HEK293 (cell line): ENCODE data around the gene ZNF773.

Experiments used
- CTCF ChIA-PET: fragments of 350-600 bp; formaldehyde crosslinking; extraction: SDS; loops from one replicate; lab custom pipeline; 2021; ENCODE audit warnings: antibody characterized with exemption; lab: Yijun Ruan, JAX
- POLR2A ChIA-PET: fragments of 300-600 bp; formaldehyde crosslinking; extraction: SDS; loops from one replicate; lab custom pipeline; 2020; ENCODE audit warnings: antibody characterized with exemption, inconsistent platforms; lab: Yijun Ruan, JAX
- H3K27ac ChIP-seq: fragments of 200-500 bp; sonication (Bioruptor generic); 2 replicates; pipeline ENCODE4 v1.5.1; 2014; ENCODE audit warnings: low read depth, low read length, control low read depth, inconsistent platforms; ENCODE audit errors: extremely low read depth
- H3K36me3 ChIP-seq, 2 experiments: fragments of 200-500 bp in 1 of 2; sonication (Bioruptor generic) in 1 of 2; 1 replicate in 1 of 2; 2 replicates in 1 of 2; pipeline ENCODE4 v1.5.1; 2014 to 2017; ENCODE audit warnings: inconsistent platforms in 2 of 2, low read length in 2 of 2; ENCODE audit not compliant: control insufficient read depth in 2 of 2, insufficient read depth in 1 of 2
- H3K4me1 ChIP-seq: fragments of 200-500 bp; sonication (Bioruptor generic); 2 replicates; pipeline ENCODE4 v1.5.1; 2014; ENCODE audit warnings: mild to moderate bottlenecking, low read length, inconsistent platforms; ENCODE audit not compliant: control insufficient read depth, insufficient read depth
- H3K4me3 ChIP-seq: 2 replicates; pipeline ENCODE4 v1.5.1; 2011; ENCODE audit warnings: low read depth, mild to moderate bottlenecking, control low read depth, low read length, moderate library complexity
- H3K9me3 ChIP-seq: fragments of 200-500 bp; sonication (Bioruptor generic); 2 replicates; pipeline ENCODE4 v1.5.1; 2014; ENCODE audit warnings: low read depth, low read length, inconsistent platforms; ENCODE audit not compliant: control insufficient read depth, insufficient read depth
- SETDB1 ChIP-seq: IDR thresholded peaks from one replicate; pipeline ENCODE4 v1.6.1; 2017; ENCODE audit warnings: mild to moderate bottlenecking, low read length, moderate library complexity, mixed read lengths; ENCODE audit not compliant: insufficient read length
- TRIM28 ChIP-seq: IDR thresholded peaks from 2 replicates; pipeline ENCODE4 v1.6.1; 2011; ENCODE audit warnings: low read length, control low read depth, borderline replicate concordance
- YY2 ChIP-seq: fragments of 450-650 bp; formaldehyde crosslinking; IDR thresholded peaks from 2 replicates; pipeline ENCODE4 v1.5.1; 2016; ENCODE audit warnings: missing biosample characterization, missing genetic modification characterization
- ZBTB10 ChIP-seq: fragments of 450-650 bp; formaldehyde crosslinking; IDR thresholded peaks from 2 replicates; pipeline ENCODE4 v1.5.1; 2016; ENCODE audit warnings: missing biosample characterization, missing genetic modification characterization
- ZBTB17 ChIP-seq: fragments of 450-650 bp; formaldehyde crosslinking; IDR thresholded peaks from 2 replicates; pipeline ENCODE4 v1.5.1; 2016; ENCODE audit warnings: missing biosample characterization, missing genetic modification characterization
- ZFP3 ChIP-seq: fragments of 450-650 bp; formaldehyde crosslinking; IDR thresholded peaks from 2 replicates; pipeline ENCODE4 v1.5.1; 2016; ENCODE audit warnings: low read depth, missing biosample characterization, missing genetic modification characterization
- ZNF155 ChIP-seq: fragments of 450-650 bp; formaldehyde crosslinking; IDR thresholded peaks from 2 replicates; pipeline ENCODE4 v1.5.1; 2016; ENCODE audit warnings: missing biosample characterization, missing genetic modification characterization
- ZNF248 ChIP-seq: fragments of 450-650 bp; formaldehyde crosslinking; IDR thresholded peaks from 2 replicates; pipeline ENCODE4 v1.5.1; 2017; ENCODE audit warnings: missing biosample characterization, missing genetic modification characterization
- ZNF394 ChIP-seq: fragments of 450-650 bp; formaldehyde crosslinking; IDR thresholded peaks from 2 replicates; pipeline ENCODE4 v1.5.1; 2016; ENCODE audit warnings: missing biosample characterization, missing genetic modification characterization, mild to moderate bottlenecking, moderate library complexity, borderline replicate concordance
- ZNF473 ChIP-seq: fragments of 450-650 bp; formaldehyde crosslinking; IDR thresholded peaks from 2 replicates; pipeline ENCODE4 v1.5.1; 2017; ENCODE audit warnings: missing biosample characterization, missing genetic modification characterization
- ZNF488 ChIP-seq: fragments of 450-650 bp; formaldehyde crosslinking; IDR thresholded peaks from 2 replicates; pipeline ENCODE4 v1.5.1; 2016; ENCODE audit warnings: missing biosample characterization, missing genetic modification characterization
- ZNF501 ChIP-seq: fragments of 450-650 bp; formaldehyde crosslinking; IDR thresholded peaks from 2 replicates; pipeline ENCODE4 v1.5.1; 2016; ENCODE audit warnings: missing biosample characterization, missing genetic modification characterization
- ZNF555 ChIP-seq: fragments of 450-650 bp; formaldehyde crosslinking; conservative IDR thresholded peaks from 2 replicates; pipeline ENCODE4 v1.5.1; 2017; ENCODE audit warnings: missing biosample characterization, mild to moderate bottlenecking, missing genetic modification characterization, inconsistent platforms
- ZNF561 ChIP-seq: fragments of 450-650 bp; IDR thresholded peaks from 2 replicates; pipeline ENCODE4 v1.5.1; 2018; ENCODE audit warnings: missing biosample characterization, missing genetic modification characterization, borderline replicate concordance
- ZNF654 ChIP-seq: fragments of 450-650 bp; formaldehyde crosslinking; IDR thresholded peaks from 2 replicates; pipeline ENCODE4 v1.5.1; 2016; ENCODE audit warnings: low read depth, missing biosample characterization, missing genetic modification characterization
- TF ChIP-seq, protein P1 (sequence below): fragments of 450-650 bp; formaldehyde crosslinking; IDR thresholded peaks from 2 replicates; pipeline ENCODE4 v1.5.1; 2016; ENCODE audit warnings: missing biosample characterization, missing genetic modification characterization
- TF ChIP-seq, protein P2 (sequence below): fragments of 450-650 bp; formaldehyde crosslinking; IDR thresholded peaks from 2 replicates; pipeline ENCODE4 v1.5.1; 2016; ENCODE audit warnings: missing biosample characterization, missing genetic modification characterization
- TF ChIP-seq, protein P3 (sequence below): fragments of 450-650 bp; formaldehyde crosslinking; IDR thresholded peaks from 2 replicates; pipeline ENCODE4 v1.5.1; 2016; ENCODE audit warnings: missing biosample characterization, missing genetic modification characterization

ZNF773 gene

GRCh38 chr19:57499680-57500395 is at the start of gene ZNF773 (continued):
- peak; percentile 57; the same call in 1 of the 2 replicates for TF ChIP-seq YY2
- TF ChIP-seq ZBTB17 (tag by site-specific recombination), result peak; percentile 92
- TF ChIP-seq, protein P1, sequence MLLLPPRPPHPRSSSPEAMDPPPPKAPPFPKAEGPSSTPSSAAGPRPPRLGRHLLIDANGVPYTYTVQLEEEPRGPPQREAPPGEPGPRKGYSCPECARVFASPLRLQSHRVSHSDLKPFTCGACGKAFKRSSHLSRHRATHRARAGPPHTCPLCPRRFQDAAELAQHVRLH (tag by site-specific recombination), result peak; percentile 50; the same call in 1 of the 2 replicates
- TF ChIP-seq ZNF501, result peak; percentile 80; the same call in 1 of the 2 replicates
- peak; percentile 72; the same call in 1 of the 2 replicates for TF ChIP-seq ZNF561

GRCh38 chr19:57452307-57452706 is 47.4 kb upstream of the ZNF773 start:
- Histone ChIP-seq H3K9me3 (no peaks in the 10 kb centered on the region; the same call in 1 of the 2 replicates), H3K4me3 (no peak overlapping the region), H3K27ac (no peak overlapping the region), H3K36me3 (peaks cover 0 to 8% of the 10 kb centered on the region in 2 experiments; a peak in 2 of 3 replicates)
- POLR2A ChIA-PET, result no interaction called here
- CTCF ChIA-PET, result no interaction called here
- TF ChIP-seq ZNF488 (tag by site-specific recombination), result no peak
- no peak for TF ChIP-seq ZNF394 (tag by site-specific recombination)
- TF ChIP-seq ZNF473, result no peak
- TF ChIP-seq ZFP3 (tag by site-specific recombination), result no peak
- TF ChIP-seq, protein P2, sequence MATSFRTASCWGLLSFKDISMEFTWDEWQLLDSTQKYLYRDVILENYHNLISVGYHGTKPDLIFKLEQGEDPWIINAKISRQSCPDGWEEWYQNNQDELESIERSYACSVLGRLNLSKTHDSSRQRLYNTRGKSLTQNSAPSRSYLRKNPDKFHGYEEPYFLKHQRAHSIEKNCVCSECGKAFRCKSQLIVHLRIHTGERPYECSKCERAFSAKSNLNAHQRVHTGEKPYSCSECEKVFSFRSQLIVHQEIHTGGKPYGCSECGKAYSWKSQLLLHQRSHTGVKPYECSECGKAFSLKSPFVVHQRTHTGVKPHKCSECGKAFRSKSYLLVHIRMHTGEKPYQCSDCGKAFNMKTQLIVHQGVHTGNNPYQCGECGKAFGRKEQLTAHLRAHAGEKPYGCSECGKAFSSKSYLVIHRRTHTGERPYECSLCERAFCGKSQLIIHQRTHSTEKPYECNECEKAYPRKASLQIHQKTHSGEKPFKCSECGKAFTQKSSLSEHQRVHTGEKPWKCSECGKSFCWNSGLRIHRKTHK (tag by site-specific recombination), result no peak
- no peak for TF ChIP-seq ZBTB10
- TF ChIP-seq, protein P3, sequence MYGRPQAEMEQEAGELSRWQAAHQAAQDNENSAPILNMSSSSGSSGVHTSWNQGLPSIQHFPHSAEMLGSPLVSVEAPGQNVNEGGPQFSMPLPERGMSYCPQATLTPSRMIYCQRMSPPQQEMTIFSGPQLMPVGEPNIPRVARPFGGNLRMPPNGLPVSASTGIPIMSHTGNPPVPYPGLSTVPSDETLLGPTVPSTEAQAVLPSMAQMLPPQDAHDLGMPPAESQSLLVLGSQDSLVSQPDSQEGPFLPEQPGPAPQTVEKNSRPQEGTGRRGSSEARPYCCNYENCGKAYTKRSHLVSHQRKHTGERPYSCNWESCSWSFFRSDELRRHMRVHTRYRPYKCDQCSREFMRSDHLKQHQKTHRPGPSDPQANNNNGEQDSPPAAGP (tag by site-specific recombination), result no peak
- TF ChIP-seq ZNF555 (tag by site-specific recombination), result no peak
- TF ChIP-seq ZNF155 (tag by site-specific recombination), result no peak
- TF ChIP-seq, all 188 proteins: peak for 0
- H3K4me1 ChIP-seq, result no peaks in the 10 kb centered on the region

DNA sequence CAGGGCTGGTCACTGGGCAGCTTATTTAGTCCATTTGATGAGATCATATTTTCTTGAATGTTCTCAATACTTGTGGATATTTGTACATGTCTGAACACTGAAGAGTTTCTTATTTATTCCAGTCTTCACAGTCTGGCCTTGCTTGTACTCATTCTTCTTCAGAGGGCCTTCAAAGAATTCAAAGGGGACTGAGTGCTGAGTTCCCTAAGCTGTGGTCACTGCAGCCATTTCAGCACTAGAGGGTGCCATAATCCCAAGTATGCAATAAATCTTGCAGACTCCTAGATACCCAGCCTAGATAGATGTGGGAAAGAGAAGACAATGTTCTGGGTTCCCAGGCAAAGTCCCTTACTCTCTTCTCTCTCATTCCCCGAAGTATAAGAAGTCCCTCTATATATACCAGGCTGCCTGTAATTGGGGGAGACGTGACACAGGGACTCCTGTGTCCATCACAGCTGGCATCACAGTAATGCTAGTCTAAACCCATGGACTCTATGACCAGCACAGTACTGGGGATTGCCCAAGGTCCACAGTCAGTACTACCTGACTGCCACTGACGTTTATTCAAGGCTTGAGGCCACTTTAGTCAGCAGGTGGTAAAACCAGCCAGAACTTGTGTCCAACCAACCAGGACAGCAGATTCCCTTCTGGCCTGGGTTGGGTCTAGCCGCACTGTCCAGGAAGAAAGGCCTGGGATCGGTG is 33.9 kb upstream of the ZNF773 start:
- POLR2A ChIA-PET, result interaction anchor here (0.8 to 1.0 kb wide), 2 partner anchors 199 to 693 kb away, joined by 3 read pairs; no protein-coding TSS in a partner anchor
- Histone ChIP-seq H3K4me3 (no peak overlapping the region), H3K4me1 (no peaks in the 10 kb centered on the region), H3K9me3 (peaks cover 15% of the 10 kb centered on the region), H3K27ac (no peak overlapping the region), H3K36me3 (peaks cover 0 to 19% of the 10 kb centered on the region in 2 experiments; a peak in 2 of 3 replicates)
- CTCF ChIA-PET, result interaction anchor here (0.6 to 2.2 kb wide), 15 partner anchors 11 to 798 kb away, joined by 3 to 6 read pairs (median 4); partner anchors contain the start of genes ZNF329, ZNF586 and ZNF772
- TF ChIP-seq ZNF654 (peak; percentile 38), SETDB1 (peak; percentile 34), ZNF248 (tag by site-specific recombination) (no peak), TRIM28 (peak; percentile 33; the same call in 1 of the 2 replicates)
